Measurements from ENCODE around the gene LDLRAD4.

Gene LDLRAD4

DNA sequence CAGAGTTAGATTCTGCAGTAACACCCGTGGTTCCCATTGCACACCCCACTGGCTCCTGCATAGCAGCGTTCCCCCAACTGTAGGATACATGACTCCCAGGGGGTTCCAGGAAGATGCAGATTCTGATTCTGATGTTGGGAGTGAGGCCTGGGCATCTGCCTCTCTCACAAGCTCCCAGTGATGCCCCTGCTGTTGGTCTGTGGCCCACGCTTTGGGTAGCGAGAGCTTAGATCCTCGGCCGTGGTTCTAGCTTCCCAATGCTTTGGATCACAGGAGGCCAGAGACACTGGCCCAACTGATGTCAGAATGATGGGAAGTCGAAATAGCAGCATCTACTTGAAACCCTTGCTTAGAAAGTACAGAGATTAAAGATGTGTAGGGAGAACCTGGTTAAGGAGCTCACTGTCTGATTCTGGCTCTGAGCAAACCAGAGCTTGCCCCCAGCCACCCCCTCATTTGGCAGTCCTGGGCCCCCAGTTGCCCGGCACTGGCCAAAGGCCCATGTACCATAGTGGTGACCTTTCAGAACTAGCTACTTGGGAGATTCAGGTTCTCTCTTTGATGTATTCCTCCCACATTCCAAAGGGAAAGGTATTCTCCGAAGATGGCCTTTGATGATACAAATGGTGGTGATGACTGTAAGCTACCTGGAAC lies 310.3 kb downstream of the LDLRAD4 start:
- no peak for DNase-seq

- DNase-seq = no peak
These were observed 311.7 kb downstream of the LDLRAD4 start for GRCh38 chr18:13530033-13530878.

DNA sequence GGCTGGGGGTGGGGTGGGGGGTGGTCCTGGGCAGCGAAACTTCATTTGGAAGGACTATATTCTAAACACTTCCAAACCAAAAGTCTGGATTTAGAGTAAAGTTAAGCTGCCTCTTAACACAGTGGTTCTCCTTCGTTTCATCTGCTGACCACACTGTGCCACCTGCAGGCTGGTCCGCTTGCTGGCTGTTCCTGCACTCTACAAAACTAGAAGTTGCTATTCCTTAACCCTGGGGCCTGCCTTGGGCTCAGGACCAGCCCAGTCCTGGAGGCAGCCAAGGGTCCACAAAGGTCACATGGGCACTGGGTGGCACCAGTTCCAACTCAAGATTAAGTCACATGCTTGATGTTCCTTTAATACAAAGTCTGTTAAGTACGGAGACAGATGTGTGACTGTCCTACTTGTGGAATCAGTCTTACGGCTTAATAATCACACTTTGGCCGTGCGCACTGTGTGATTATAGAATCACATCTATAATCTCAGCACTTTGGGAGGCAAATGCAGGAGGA lies 312.4 kb downstream of the LDLRAD4 start:
- peak; percentile 16 for DNase-seq

DNA sequence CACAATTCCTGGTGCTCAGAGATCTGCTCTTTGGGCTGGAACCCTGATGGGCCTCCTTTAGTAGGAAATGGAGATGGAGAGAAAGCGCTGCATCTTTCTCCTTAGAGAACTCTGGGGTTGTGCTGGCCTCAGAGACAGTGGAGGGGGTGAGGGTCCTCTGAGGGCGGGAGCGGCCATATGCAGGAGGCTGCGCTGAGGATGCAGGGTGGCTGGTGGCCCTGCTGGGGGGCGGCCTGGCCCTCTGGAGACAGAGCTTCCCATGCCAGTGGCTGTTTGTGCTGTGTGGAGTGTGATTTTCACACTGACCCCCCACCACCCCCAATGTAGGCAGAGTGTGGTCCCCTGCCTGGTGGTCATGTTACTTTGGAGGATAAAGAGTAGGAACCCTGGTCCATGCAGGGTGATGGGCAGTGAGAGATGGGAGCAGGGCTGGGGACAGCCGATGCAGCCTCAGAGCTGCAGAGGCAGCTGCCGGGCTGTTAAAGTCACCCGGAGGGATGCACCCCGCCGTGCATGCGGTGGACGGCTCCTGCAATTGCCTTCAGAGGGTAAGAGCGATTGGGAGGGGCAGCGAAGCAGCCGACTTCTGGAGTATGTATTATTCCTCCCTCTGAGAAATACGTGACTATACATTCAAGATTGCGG lies 313.2 kb downstream of the LDLRAD4 start:
- no peak for DNase-seq

- DNase-seq = no peak
These were observed 314.0 kb downstream of the LDLRAD4 start for GRCh38 chr18:13532406-13533075.

DNA sequence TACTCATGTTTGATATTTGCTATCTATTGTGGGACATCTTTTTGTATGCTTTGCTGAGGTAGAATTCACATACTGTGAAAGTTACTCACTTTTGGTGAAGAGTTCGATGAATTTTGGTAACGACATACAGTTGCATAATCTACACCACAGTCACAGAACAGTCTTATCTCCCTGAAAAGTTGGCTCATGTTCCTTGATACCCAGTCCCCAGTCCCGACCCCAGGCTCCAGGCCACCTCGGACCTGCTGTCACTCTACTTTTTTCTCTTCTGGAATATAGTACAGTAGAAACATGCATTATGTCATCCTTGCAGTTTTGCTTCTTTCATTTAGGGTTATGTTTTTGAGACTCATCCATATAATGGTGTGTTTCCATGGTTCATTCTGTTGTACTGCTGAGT lies 316.1 kb downstream of the LDLRAD4 start:
- DNase-seq = no peak

GRCh38 chr18:13536578-13536977 lies 318.0 kb downstream of the LDLRAD4 start:
- no peak for DNase-seq

- no peak for DNase-seq
These were observed 318.6 kb downstream of the LDLRAD4 start for GRCh38 chr18:13537022-13537780.

DNA sequence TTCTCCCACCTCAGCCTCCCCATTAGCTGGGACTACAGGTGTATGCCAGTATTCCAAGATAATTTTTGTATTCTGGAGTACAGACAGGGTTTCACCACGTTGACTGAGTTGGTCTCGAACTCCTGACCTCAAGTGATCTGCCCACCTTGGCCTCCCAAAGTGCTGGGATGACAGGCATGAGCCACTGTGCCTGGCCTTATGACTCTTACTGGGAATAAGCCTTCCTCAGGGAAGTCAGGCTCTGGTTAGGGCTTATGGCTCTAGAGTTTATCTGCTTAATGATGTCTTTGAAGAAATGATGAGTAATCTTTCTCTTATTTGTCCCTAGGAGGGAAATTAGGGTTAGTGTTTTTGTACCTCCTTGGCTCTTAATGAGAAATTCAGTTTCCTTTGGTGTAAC lies 320.1 kb downstream of the LDLRAD4 start:
- no peak for DNase-seq

DNA sequence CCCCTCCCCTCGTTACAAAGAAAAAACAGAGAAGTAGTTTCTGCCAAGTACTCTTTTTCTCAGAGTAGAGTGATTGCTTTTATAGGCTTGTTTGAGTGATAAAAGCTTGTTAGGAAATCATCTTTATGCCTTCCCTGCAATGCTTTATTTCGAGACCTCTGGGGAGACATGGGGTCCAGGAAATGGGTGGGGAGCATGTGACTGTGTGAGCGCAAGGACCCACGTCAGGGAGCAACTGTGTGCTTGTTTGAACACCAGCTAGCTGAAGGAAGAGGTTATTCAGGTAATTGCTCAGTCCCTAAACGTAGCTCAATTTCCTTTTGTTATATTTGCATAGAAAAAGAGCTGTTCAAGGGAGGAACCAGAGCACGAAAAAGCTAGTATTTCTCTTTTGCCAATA lies 320.5 kb downstream of the LDLRAD4 start:
- DNase-seq = no peak

- DNase-seq = no peak
These were observed 321.4 kb downstream of the LDLRAD4 start for GRCh38 chr18:13539843-13540476.

GRCh38 chr18:13540477-13541182 lies 322.1 kb downstream of the LDLRAD4 start:
- DNase-seq = no peak

- no peak for DNase-seq
These were observed 323.3 kb downstream of the LDLRAD4 start for GRCh38 chr18:13541621-13542519.

- DNase-seq = no peak
These were observed 323.9 kb downstream of the LDLRAD4 start for GRCh38 chr18:13542520-13542847.

- DNase-seq = no peak
These were observed 324.6 kb downstream of the LDLRAD4 start for GRCh38 chr18:13543144-13543543.

- no peak for DNase-seq
These were observed 325.5 kb downstream of the LDLRAD4 start for GRCh38 chr18:13543811-13544732.

DNA sequence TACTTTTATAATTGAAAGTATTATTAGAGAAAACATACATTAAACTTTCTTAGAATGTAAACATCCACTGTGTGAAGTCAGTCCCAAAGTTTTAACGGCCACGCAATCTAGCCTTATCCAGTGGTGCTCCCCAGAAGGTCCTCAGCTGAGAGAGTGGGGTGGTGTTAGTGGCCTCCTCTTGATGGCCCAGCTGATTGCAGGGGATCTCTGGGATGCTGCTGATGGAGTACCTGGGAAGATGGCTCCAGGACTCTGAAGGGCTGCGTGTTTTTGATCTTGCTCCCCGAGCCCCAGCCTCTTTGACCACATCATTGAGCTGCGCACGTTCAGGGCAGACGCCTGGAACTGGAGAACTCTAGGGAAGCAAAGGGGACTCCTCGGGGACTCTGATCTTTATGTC lies 326.4 kb downstream of the LDLRAD4 start:
- no peak for DNase-seq

GRCh38 chr18:13545514-13545913 lies 327.0 kb downstream of the LDLRAD4 start:
- DNase-seq = no peak

DNA sequence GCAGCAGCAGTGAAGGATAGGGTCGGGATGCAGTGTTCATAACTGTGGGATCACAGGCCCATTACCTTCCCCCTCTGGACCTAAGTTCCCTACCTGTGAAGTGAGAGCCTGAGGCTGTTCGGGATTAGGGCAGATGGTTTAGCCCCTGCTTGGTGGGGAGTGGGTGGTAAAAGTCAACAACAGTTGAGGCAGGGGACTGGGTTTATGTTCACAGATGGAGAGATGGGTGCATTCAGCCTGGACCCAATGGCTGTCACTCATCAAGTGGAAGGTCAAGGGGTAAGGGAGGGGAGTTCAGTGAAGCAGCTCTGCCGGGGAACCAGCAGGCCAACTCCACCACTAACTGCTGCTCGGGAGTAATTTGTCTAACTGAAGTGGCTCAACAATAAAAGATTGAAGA lies 327.4 kb downstream of the LDLRAD4 start:
- no peak for DNase-seq
